Sciatic nerve (tissue), 2 donors: ENCODE measurements around the gene ERN1. TPM values are rescaled to one million over a fixed set of nuclear protein-coding genes. Genes with fewer than 3 reads are reported as not detected.
"Not testable (repeated sequence)": the region's sequence is repeated elsewhere in the genome, so short reads cannot be mapped to it uniquely, and the experiment has no call there.

Experiments used
- ATAC-seq: fragments of 200-7000 bp; cut with Tn5 transposase; one replicate; pipeline ENCODE4 v1.9.1; 2020; ENCODE audit warnings: mild to moderate bottlenecking, moderate library complexity
- DNase-seq: peaks from one replicate; pipeline ENCODE4 v3.0.0-alpha.2; 2020; ENCODE audit warnings: low spot score
- intact Hi-C: fragments of 100-400 bp; cut with DNase I; formaldehyde crosslinking; loops from one replicate; pipeline ENCODE4 v1.14.2; 2022
- total RNA-seq: library from RNA; stranded (reverse); fragmentation: NEBNext Ultra II Directional; extraction: Animal tissue kit (Norgen Biotek cat#: 25700); gene quantifications from one replicate; pipeline ENCODE4 v1.2.1, GENCODE V29; 2021
- donor health status: DM: no; HTN: no; CAD: no.
- donor health status: DM: no; HTN: no; CAD: no.

ERN1 gene
- total RNA-seq, 1 donor from 2014 or later: 22.2 TPM

GRCh38 chr17:64024781-64025731, 104.9 kb downstream of the ERN1 start:
- DNase-seq (no peak), ATAC-seq (peak; percentile 17)
- intact Hi-C loops: loop anchor here (10.0 kb wide), 1 partner anchor 110 kb away; the partner anchor contains the start of gene ERN1

GRCh38 chr17:64024215-64024654, 105.7 kb downstream of the ERN1 start:
- no peak for ATAC-seq
- intact Hi-C loops: loop anchor here (10.0 kb wide), 1 partner anchor 111 kb away; the partner anchor contains the start of gene ERN1
- no peak for DNase-seq

GRCh38 chr17:64022611-64023063, 107.3 kb downstream of the ERN1 start:
- DNase-seq (no peak), ATAC-seq (no peak)
- intact Hi-C loops: loop anchor here (10.0 kb wide), 1 partner anchor 112 kb away; the partner anchor contains the start of gene ERN1

GRCh38 chr17:64020056-64020766, 109.7 kb downstream of the ERN1 start, which contains the start of gene ICAM2:
Gene ICAM2, minus strand, starts transcription at chr17:64020633. Its CDS starts 13,942 bp downstream, at chr17:64006691.
- intact Hi-C loops: loop anchor here (10.0 kb wide), 1 partner anchor 115 kb away; the partner anchor contains the start of gene ERN1
- peak; percentile 88 for ATAC-seq
- DNase-seq: peak; percentile 75

GRCh38 chr17:64019551-64019961, 110.4 kb downstream of the ERN1 start:
- ATAC-seq, intact Hi-C loops, DNase-seq: not testable (repeated sequence)

- no peak for DNase-seq
- intact Hi-C loops: no loop called here
- no peak for ATAC-seq
Measured at GRCh38 chr17:64017381-64017980, 112.5 kb downstream of the ERN1 start.

- DNase-seq (no peak), ATAC-seq (no peak)
- intact Hi-C loops: no loop called here
Measured at GRCh38 chr17:64016974-64017373, 113.0 kb downstream of the ERN1 start.

GRCh38 chr17:64016231-64016784, 113.6 kb downstream of the ERN1 start:
- intact Hi-C loops: no loop called here
- no peak for DNase-seq

GRCh38 chr17:64015447-64015846, 114.5 kb downstream of the ERN1 start:
- ATAC-seq (no peak), DNase-seq (no peak)
- intact Hi-C loops: no loop called here

More at GRCh38 chr17:64016231-64016784, 113.6 kb downstream of the ERN1 start:
- ATAC-seq: no peak

- DNase-seq (no peak), ATAC-seq (peak; percentile 44)
- intact Hi-C loops: no loop called here
Measured at GRCh38 chr17:64009571-64010402, 120.2 kb downstream of the ERN1 start.

- DNase-seq: no peak
- intact Hi-C loops: no loop called here
Measured at GRCh38 chr17:64008830-64009229, 121.1 kb downstream of the ERN1 start.

GRCh38 chr17:64008346-64008745, 121.6 kb downstream of the ERN1 start:
- DNase-seq: no peak
- intact Hi-C loops: no loop called here
- no peak for ATAC-seq

More at GRCh38 chr17:64008830-64009229, 121.1 kb downstream of the ERN1 start:
- no peak for ATAC-seq

GRCh38 chr17:64007838-64008282, 122.1 kb downstream of the ERN1 start:
- peak; percentile 81 for ATAC-seq
- peak; percentile 60 for DNase-seq
- intact Hi-C loops: no loop called here

GRCh38 chr17:64007089-64007837, 122.7 kb downstream of the ERN1 start:
- ATAC-seq, intact Hi-C loops: not testable (repeated sequence)
- peak; percentile 18 for DNase-seq

GRCh38 chr17:64006361-64007088, 123.4 kb downstream of the ERN1 start:
- intact Hi-C loops: no loop called here
- peak; percentile 30 for DNase-seq
- peak; percentile 65 for ATAC-seq

- intact Hi-C loops: no loop called here
- ATAC-seq: no peak
- peak; percentile 58 for DNase-seq
Measured at GRCh38 chr17:64005734-64006167, 124.2 kb downstream of the ERN1 start.
